HepG2 (cell line): Measurements from ENCODE around the gene ACP2. TPM values are rescaled to one million over a fixed set of nuclear protein-coding genes. Genes with fewer than 3 reads are reported as not detected.

Experiments
- ARID4A ChIP-seq: sonication (generic); formaldehyde crosslinking; IDR thresholded peaks from 2 replicates; pipeline ENCODE4 v1.5.0; 2020; ENCODE audit warnings: mild to moderate bottlenecking, missing genetic modification reagents, borderline replicate concordance
- ATAD3A ChIP-seq: sonication (generic); formaldehyde crosslinking; IDR thresholded peaks from 2 replicates; pipeline ENCODE4 v1.4.0; 2020; ENCODE audit warnings: missing genetic modification reagents
- ATM ChIP-seq: fragments of 450-650 bp; IDR thresholded peaks from 2 replicates; pipeline ENCODE4 v1.7.1; 2017; ENCODE audit warnings: mild to moderate bottlenecking, borderline replicate concordance
- BCL3 ChIP-seq: sonication (generic); formaldehyde crosslinking; IDR thresholded peaks from 2 replicates; pipeline ENCODE4 v1.5.1; 2020; ENCODE audit warnings: mild to moderate bottlenecking, missing genetic modification reagents, moderate library complexity
- CBX1 ChIP-seq: IDR thresholded peaks from one replicate; pipeline ENCODE4 v1.6.1; 2016; ENCODE audit warnings: antibody characterized with exemption, low read depth
- CENPBD1 ChIP-seq: sonication (generic); formaldehyde crosslinking; IDR thresholded peaks from 2 replicates; pipeline ENCODE4 v1.8.0; 2022; ENCODE audit warnings: missing genetic modification reagents, low read depth, mild to moderate bottlenecking, borderline replicate concordance
- ESRRA ChIP-seq: sonication (generic); formaldehyde crosslinking; IDR thresholded peaks from 2 replicates; pipeline ENCODE4 v1.5.1; 2020; ENCODE audit warnings: mild to moderate bottlenecking, low read depth, missing genetic modification reagents
- HOXA3 ChIP-seq: sonication (generic); formaldehyde crosslinking; IDR thresholded peaks from 2 replicates; pipeline ENCODE4 v1.5.0; 2020; ENCODE audit warnings: missing genetic modification reagents
- ISL2 ChIP-seq: sonication (generic); formaldehyde crosslinking; IDR thresholded peaks from 2 replicates; pipeline ENCODE4 v1.5.0; 2020; ENCODE audit warnings: missing genetic modification reagents
- KDM4B ChIP-seq: sonication (generic); formaldehyde crosslinking; IDR thresholded peaks from 2 replicates; pipeline ENCODE4 v1.4.0; 2020; ENCODE audit warnings: missing genetic modification reagents
- MIER2 ChIP-seq: IDR thresholded peaks from 2 replicates; pipeline ENCODE4 v1.6.1; 2016; ENCODE audit warnings: missing biosample characterization, missing genetic modification reagents
- MTF2 ChIP-seq: sonication (generic); formaldehyde crosslinking; IDR thresholded peaks from 2 replicates; pipeline ENCODE4 v1.5.0; 2020; ENCODE audit warnings: missing genetic modification reagents, borderline replicate concordance
- NR2C2 ChIP-seq: sonication (generic); formaldehyde crosslinking; IDR thresholded peaks from 2 replicates; pipeline ENCODE4 v1.4.0; 2020; ENCODE audit warnings: missing genetic modification reagents, mild to moderate bottlenecking, moderate library complexity, borderline replicate concordance
- NR2F6 ChIP-seq, 2 experiments: IDR thresholded peaks; 2 replicates each; pipeline ENCODE4 v1.6.1; 2016; ENCODE audit warnings: antibody characterized with exemption in 1 of 2, mild to moderate bottlenecking in 1 of 2
- SMYD3 ChIP-seq: sonication (generic); formaldehyde crosslinking; IDR thresholded peaks from 2 replicates; pipeline ENCODE4 v1.8.1; 2023; ENCODE audit warnings: mild to moderate bottlenecking, missing genetic modification reagents
- TBL1XR1 ChIP-seq: fragments of 150-350 bp; IDR thresholded peaks from 2 replicates; pipeline ENCODE4 v1.6.1; 2014; ENCODE audit warnings: borderline replicate concordance, low read length; ENCODE audit not compliant: partially characterized antibody
- YEATS4 ChIP-seq: sonication (generic); formaldehyde crosslinking; IDR thresholded peaks from 2 replicates; pipeline ENCODE4 v1.4.0; 2020; ENCODE audit warnings: missing genetic modification reagents, borderline replicate concordance
- ZKSCAN1 ChIP-seq: fragments of 150-350 bp; IDR thresholded peaks from 2 replicates; pipeline ENCODE4 v1.6.1; 2014; ENCODE audit warnings: low read length
- ZMAT3 ChIP-seq: sonication (generic); formaldehyde crosslinking; conservative IDR thresholded peaks from 2 replicates; pipeline ENCODE4 v1.7.0; 2021; ENCODE audit warnings: missing genetic modification reagents
- ZNF10 ChIP-seq: sonication (generic); formaldehyde crosslinking; IDR thresholded peaks from 2 replicates; pipeline ENCODE4 v1.4.0; 2020; ENCODE audit warnings: mild to moderate bottlenecking, low read depth, missing genetic modification reagents, borderline replicate concordance
- ZNF333 ChIP-seq: sonication (generic); formaldehyde crosslinking; IDR thresholded peaks from 2 replicates; pipeline ENCODE4 v1.4.0; 2020; ENCODE audit warnings: mild to moderate bottlenecking, missing genetic modification reagents, borderline replicate concordance
- ZNF335 ChIP-seq: sonication (generic); formaldehyde crosslinking; IDR thresholded peaks from 2 replicates; pipeline ENCODE4 v1.4.0; 2020; ENCODE audit warnings: missing genetic modification reagents
- ZNF569 ChIP-seq: sonication (generic); formaldehyde crosslinking; IDR thresholded peaks from 2 replicates; pipeline ENCODE4 v1.5.0; 2020; ENCODE audit warnings: mild to moderate bottlenecking, missing genetic modification reagents, moderate library complexity, borderline replicate concordance
- ZNF577 ChIP-seq: sonication (generic); formaldehyde crosslinking; IDR thresholded peaks from 2 replicates; pipeline ENCODE4 v1.4.0; 2020; ENCODE audit warnings: mild to moderate bottlenecking, low read depth, missing genetic modification reagents, borderline replicate concordance
- ZNF644 ChIP-seq: IDR thresholded peaks from 2 replicates; pipeline ENCODE4 v1.6.1; 2016; ENCODE audit warnings: low read depth
- ZNF777 ChIP-seq: sonication (generic); formaldehyde crosslinking; IDR thresholded peaks from 2 replicates; pipeline ENCODE4 v1.4.0; 2020; ENCODE audit warnings: missing genetic modification reagents
- polyA plus RNA-seq, 8 experiments: library from polyadenylated mRNA; depleted of rRNA in 3 of 8; stranded (reverse) in 7 of 8; unstranded in 1 of 8; fragments of >200 nt; fragmentation: Illumina TruSeq in 4 of 8; extraction: Trizol in 4 of 8; gene quantifications; 2 replicates each; pipeline versions ENCODE4 v1.2.1 to v1.2.3, GENCODE V29; 2011 to 2016; ENCODE audit warnings: low read depth in 4 of 8, missing spikeins in 1 of 8, mixed read lengths in 1 of 8; ENCODE audit not compliant: insufficient read depth in 1 of 8
- total RNA-seq, 5 experiments: library from RNA; depleted of rRNA; stranded (reverse); fragments of >200 nt; fragmentation: Illumina TruSeq; extraction: Trizol; gene quantifications; 2 replicates each; pipeline ENCODE4 v1.2.3, GENCODE V29; 2016; ENCODE audit warnings: low read depth in 1 of 5

The ACP2 gene
- total and polyA plus RNA-seq, 2 of the 13 experiments (the other 11 are each of a cell fraction or from before 2014, with no cell fraction given), result 17.7 to 20.2 TPM

- TF ChIP-seq ZNF335 (CRISPR knock-in tag), result no peak
- peak; percentile 26; the same call in 1 of the 2 replicates for TF ChIP-seq ZNF644 (CRISPR knock-in tag)
- no peak for TF ChIP-seq SMYD3 (CRISPR knock-in tag)
- TF ChIP-seq NR2F6 (IDR thresholded peaks at IDR 0.05), result peak; percentile 41; the same call in 1 of the 2 replicates
- TF ChIP-seq NR2F6 (CRISPR knock-in tag; IDR thresholded peaks at IDR 0.05), result peak; percentile 41; the same call in 1 of the 2 replicates
- no peak for TF ChIP-seq MIER2 (CRISPR knock-in tag)
- TF ChIP-seq HOXA3 (CRISPR knock-in tag), result peak; percentile 11; the same call in 1 of the 2 replicates
- no peak for TF ChIP-seq ZNF569 (CRISPR knock-in tag)
- 0 out of 2 replicates have a peak, but pooled peaks have one; percentile 46 for TF ChIP-seq ZMAT3 (CRISPR knock-in tag)
- no peak for TF ChIP-seq ZNF10
- no peak for TF ChIP-seq CENPBD1 (CRISPR knock-in tag)
- peak; percentile 30; the same call in 1 of the 2 replicates for TF ChIP-seq YEATS4 (CRISPR knock-in tag)
- TF ChIP-seq CBX1, result peak; percentile 42
- TF ChIP-seq ZNF333 (CRISPR knock-in tag), result no peak
- no peak for TF ChIP-seq ZKSCAN1
- TF ChIP-seq ZNF577 (CRISPR knock-in tag), result no peak
- no peak for TF ChIP-seq KDM4B (CRISPR knock-in tag)
- TF ChIP-seq TBL1XR1, result no peak
- no peak for TF ChIP-seq ESRRA (CRISPR knock-in tag)
- TF ChIP-seq ARID4A (CRISPR knock-in tag), result peak; percentile 78; the same call in 1 of the 2 replicates
- TF ChIP-seq NR2C2, result peak; percentile 48
- TF ChIP-seq ZNF777 (CRISPR knock-in tag), result no peak
- peak; percentile 55; the same call in 1 of the 2 replicates for TF ChIP-seq MTF2 (CRISPR knock-in tag)
- no peak for TF ChIP-seq ISL2 (CRISPR knock-in tag)
- no peak for TF ChIP-seq ATM
- no peak for TF ChIP-seq BCL3 (CRISPR knock-in tag)
- TF ChIP-seq ATAD3A, result no peak
These were observed 9.1 kb upstream of the ACP2 start, which contains the start of gene NR1H3 (continued) for GRCh38 chr11:47257517-47258316.
